Middle frontal gyrus (tissue), 1 donor: Measurements from ENCODE around the gene GARIN5B.
"Not testable (repeated sequence)": the region's sequence is repeated elsewhere in the genome, so short reads cannot be mapped to it uniquely, and the experiment has no call there.

ENCODE experiments used
- DNase-seq: peaks from one replicate; pipeline ENCODE4 v3.0.0-alpha.2; 2015; ENCODE audit warnings: low spot score; ENCODE audit errors: extremely low spot score

Gene GARIN5B

GRCh38 chr19:55350620-55351315 lies 12.3 kb downstream of the GARIN5B start:
- no peak for DNase-seq

- no peak for DNase-seq
Measured at GRCh38 chr19:55348317-55349034, 14.6 kb downstream of the GARIN5B start.

GRCh38 chr19:55347442-55348009 lies 15.5 kb downstream of the GARIN5B start:
- no peak for DNase-seq

- DNase-seq, result no peak
Measured at GRCh38 chr19:55346725-55347441, 16.2 kb downstream of the GARIN5B start.

- DNase-seq, result no peak
Measured at GRCh38 chr19:55345818-55346724, 17.0 kb downstream of the GARIN5B start.

- DNase-seq, result no peak
Measured at GRCh38 chr19:55345101-55345817, 17.8 kb downstream of the GARIN5B start.

- no peak for DNase-seq
Measured at GRCh38 chr19:55344444-55344843, 18.6 kb downstream of the GARIN5B start.

- no peak for DNase-seq
Measured at GRCh38 chr19:55341595-55342531, 21.2 kb downstream of the GARIN5B start.

- DNase-seq, result no peak
Measured at GRCh38 chr19:55341171-55341588, 21.9 kb downstream of the GARIN5B start.

- DNase-seq, result no peak
Measured at GRCh38 chr19:55340784-55341147, 22.3 kb downstream of the GARIN5B start.

- no peak for DNase-seq
Measured at GRCh38 chr19:55339889-55340783, 22.9 kb downstream of the GARIN5B start.

GRCh38 chr19:55339105-55339888 lies 23.8 kb downstream of the GARIN5B start, which contains the start of gene KMT5C:
Gene KMT5C, plus strand, starts transcription at chr19:55339876. Its CDS starts 2,061 bp downstream, at chr19:55341937.
- DNase-seq, result peak; percentile 100

GRCh38 chr19:55336101-55336500 lies 27.0 kb downstream of the GARIN5B start:
- no peak for DNase-seq

- DNase-seq, result no peak
Measured at GRCh38 chr19:55333870-55334269, 29.2 kb downstream of the GARIN5B start.

GRCh38 chr19:55329791-55330190 lies 33.3 kb downstream of the GARIN5B start:
- not testable (repeated sequence) for DNase-seq

- not testable (repeated sequence) for DNase-seq
Measured at GRCh38 chr19:55328774-55329318, 34.2 kb downstream of the GARIN5B start.

- no peak for DNase-seq
Measured at GRCh38 chr19:55325172-55325571, 37.9 kb downstream of the GARIN5B start, which contains the start of gene TMEM150B. Gene TMEM150B, minus strand, starts transcription at chr19:55325341. Its CDS starts 4,305 bp downstream, at chr19:55321036.
